SJSA1 (cell line): ENCODE results near the gene ZNF845. TPM values are rescaled to one million over a fixed set of nuclear protein-coding genes. Genes with fewer than 3 reads are reported as not detected.
"Not testable (repeated sequence)": the region's sequence is repeated elsewhere in the genome, so short reads cannot be mapped to it uniquely, and the experiment has no call there.

Experiments
- DNase-seq, 2 experiments: peaks; one replicate each; pipeline ENCODE4 v3.0.0-alpha.2; 2015 to 2020; ENCODE audit warnings: low spot score in 2 of 2, low read depth in 1 of 2
- H3K27ac ChIP-seq: fragments of 250-450 bp; sonication (Bioruptor Pico); 2 replicates; pipeline ENCODE4 v1.5.1; 2020; ENCODE audit warnings: mild to moderate bottlenecking, moderate library complexity
- H3K27me3 ChIP-seq: fragments of 250-450 bp; sonication (Bioruptor Pico); replicated peaks from 2 replicates; pipeline ENCODE4 v1.5.1; 2020; ENCODE audit warnings: mild to moderate bottlenecking, moderate library complexity
- H3K36me3 ChIP-seq: fragments of 250-450 bp; sonication (Bioruptor Pico); 2 replicates; pipeline ENCODE4 v1.5.1; 2020; ENCODE audit warnings: mild to moderate bottlenecking
- H3K4me1 ChIP-seq: fragments of 250-450 bp; sonication (Bioruptor Pico); replicated peaks from 2 replicates; pipeline ENCODE4 v1.6.1; 2021; ENCODE audit warnings: mild to moderate bottlenecking
- H3K4me3 ChIP-seq: fragments of 250-450 bp; sonication (Bioruptor Pico); 2 replicates; pipeline ENCODE4 v1.5.1; 2020; ENCODE audit warnings: mild to moderate bottlenecking
- H3K9me3 ChIP-seq: fragments of 250-450 bp; sonication (Bioruptor Pico); replicated peaks from 2 replicates; pipeline ENCODE4 v1.5.1; 2020; ENCODE audit warnings: mild to moderate bottlenecking
- total RNA-seq: library from RNA; depleted of rRNA; stranded (reverse); fragments of >200 nt; shearing (Covaris generic); gene quantifications from 2 replicates; pipeline ENCODE4 v1.2.3, GENCODE V29; 2014; rRNA removed

Gene ZNF845
- total RNA-seq, result 7.6 and 9.5 TPM in 2 replicates

DNA sequence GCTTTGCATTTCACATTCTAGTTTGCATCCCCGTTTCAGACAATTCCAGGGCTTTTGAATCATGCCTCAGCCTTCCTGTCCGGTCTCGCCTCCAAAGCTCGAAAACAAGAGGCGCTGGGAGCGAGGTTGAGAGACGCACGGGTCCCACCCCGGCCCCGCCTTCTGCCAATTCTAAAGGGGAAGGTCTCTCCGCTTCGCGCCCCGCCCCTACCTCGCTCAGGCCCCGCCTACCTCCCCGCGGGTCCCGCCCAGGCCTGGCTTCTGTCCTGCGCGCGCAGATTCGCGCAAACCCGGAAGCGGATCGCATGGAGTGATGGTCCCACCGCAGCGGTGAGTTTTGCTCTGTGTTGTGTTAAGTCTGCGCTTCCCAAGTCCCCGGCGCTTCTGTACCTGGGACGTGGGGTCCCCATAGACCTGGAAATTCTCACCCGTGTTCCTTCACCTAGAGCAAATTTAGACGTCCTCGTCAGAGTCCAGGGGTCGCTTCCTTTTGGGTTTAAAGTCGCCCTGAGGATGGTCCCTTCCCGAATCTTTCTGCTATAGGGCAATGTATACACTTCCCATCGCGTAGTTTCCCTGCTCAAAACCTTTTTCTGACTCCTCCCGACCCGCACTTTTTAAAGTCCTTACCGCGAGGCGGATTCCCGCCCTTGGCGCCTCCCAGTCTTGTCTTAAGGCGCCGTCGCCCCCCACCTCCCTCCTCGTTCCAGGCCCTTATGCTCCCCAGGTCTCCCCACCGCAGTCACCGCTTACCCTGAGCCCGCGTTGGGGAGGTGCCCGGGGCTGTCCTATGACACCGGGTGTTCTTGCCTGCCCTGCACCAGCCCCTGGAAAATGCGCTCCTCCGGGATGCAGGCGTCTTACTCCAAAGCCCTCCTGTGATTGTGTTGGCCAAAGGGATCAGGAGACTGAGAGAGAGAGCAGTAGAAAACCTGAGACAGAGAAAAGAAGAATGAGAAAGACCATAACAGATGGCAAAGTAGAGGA, at the start of gene ZNF845:
ZNF845 (plus strand) TSS at position 287 of the 987 bp plus-strand sequence. CDS start 7,559 bp downstream, outside the sequence.
- H3K36me3 ChIP-seq, result peaks cover 5% of the 10 kb centered on the region
- DNase-seq, result peak; percentile 93 to 95
- no peaks in the 10 kb centered on the region for H3K4me1 ChIP-seq
- peak within 1 kb of the TSS; percentile 58 for H3K4me3 ChIP-seq
- no peaks in the 10 kb centered on the region for H3K27me3 ChIP-seq
- peak within 1 kb of the TSS; percentile 27; the same call in 1 of the 2 replicates for H3K27ac ChIP-seq
- H3K9me3 ChIP-seq, result no peaks in the 10 kb centered on the region; the same call in 1 of the 2 replicates

DNA sequence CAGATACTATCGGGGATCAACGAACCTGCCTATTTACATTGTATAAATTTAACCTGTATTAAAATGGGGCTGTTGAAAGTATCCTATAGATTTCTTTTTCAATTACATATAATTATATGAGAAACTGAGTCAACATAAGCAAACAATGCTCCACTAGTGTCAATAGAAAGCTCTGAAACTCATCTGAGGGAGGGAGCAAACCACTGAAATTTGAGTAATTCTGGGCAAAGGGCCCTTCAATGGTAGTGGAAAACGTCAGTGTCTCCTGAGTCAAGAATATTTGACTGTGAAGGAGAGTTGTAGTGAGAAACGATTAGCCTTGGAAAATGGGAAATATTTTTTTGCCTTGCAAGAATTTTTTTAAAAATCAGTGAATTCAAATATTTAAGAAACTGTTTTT, 48.5 kb upstream of the ZNF845 start:
- H3K27ac ChIP-seq, result no peak overlapping the region
- H3K9me3 ChIP-seq, result no peaks in the 10 kb centered on the region
- no peaks in the 10 kb centered on the region for H3K36me3 ChIP-seq
- no peaks in the 10 kb centered on the region for H3K27me3 ChIP-seq
- no peaks in the 10 kb centered on the region for H3K4me1 ChIP-seq
- DNase-seq, result no peak
- H3K4me3 ChIP-seq, result no peak overlapping the region

- DNase-seq, result no peak
- Histone ChIP-seq H3K27me3 (no peaks in the 10 kb centered on the region), H3K27ac (no peak overlapping the region), H3K9me3 (peaks cover 26% of the 10 kb centered on the region), H3K4me3 (no peak overlapping the region), H3K4me1 (no peaks in the 10 kb centered on the region), H3K36me3 (no peaks in the 10 kb centered on the region)
Observed at GRCh38 chr19:53290758-53291549, 42.6 kb upstream of the ZNF845 start.

GRCh38 chr19:53294786-53295441, 38.6 kb upstream of the ZNF845 start:
- Histone ChIP-seq H3K4me3 (no peak overlapping the region), H3K4me1 (no peaks in the 10 kb centered on the region), H3K27ac (no peak overlapping the region), H3K27me3 (no peaks in the 10 kb centered on the region), H3K36me3 (no peaks in the 10 kb centered on the region), H3K9me3 (peaks cover 28% of the 10 kb centered on the region)
- DNase-seq, result no peak

DNA sequence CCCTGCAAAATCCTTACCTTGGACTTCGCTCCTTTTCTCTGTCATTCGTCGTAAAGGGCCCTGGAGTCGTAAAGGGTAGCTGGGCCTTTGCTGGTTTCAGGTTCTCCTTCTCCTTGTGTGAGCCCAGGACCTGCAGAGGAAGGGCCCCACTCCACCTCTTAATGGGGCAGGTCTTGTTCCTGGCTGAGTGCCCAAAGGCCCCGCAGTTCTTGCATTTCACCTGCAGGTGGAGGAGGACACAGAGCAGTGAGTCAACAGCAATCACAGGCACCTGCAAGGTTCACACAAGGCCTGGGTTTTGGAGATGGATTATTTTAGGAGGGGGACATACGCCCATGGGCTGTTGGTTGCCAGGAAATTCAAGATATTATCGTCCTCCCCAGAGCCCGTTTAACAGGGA, 32.2 kb upstream of the ZNF845 start:
- not testable (repeated sequence) for DNase-seq, H3K4me3 ChIP-seq, H3K27ac ChIP-seq, H3K36me3 ChIP-seq, H3K9me3 ChIP-seq, H3K27me3 ChIP-seq, H3K4me1 ChIP-seq

DNA sequence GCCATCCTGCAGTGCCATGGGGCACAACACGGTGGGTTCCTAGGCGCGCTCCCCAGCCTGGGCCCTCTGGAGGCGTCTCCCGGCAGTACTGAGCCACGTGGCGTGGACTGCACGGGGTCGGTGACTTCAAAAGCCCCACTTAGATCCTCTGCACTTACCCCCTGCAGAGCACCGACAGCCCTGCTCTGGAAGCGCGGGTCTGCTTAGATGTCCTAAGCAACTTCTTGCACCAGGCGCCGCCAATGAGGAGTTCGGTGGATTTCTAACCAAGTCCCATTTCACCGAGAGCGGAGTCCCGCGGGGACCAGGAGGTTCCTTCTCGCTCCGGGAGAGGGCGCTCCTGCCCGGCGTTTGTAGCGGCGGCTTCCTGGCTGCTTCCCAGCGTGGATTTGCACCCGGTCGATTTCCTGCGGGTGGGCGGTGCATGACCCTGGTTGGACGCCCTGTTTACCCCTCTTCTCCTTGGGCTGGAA, 25.2 kb upstream of the ZNF845 start:
- H3K4me3 ChIP-seq, result no peak overlapping the region
- H3K9me3 ChIP-seq, result peaks cover 7% of the 10 kb centered on the region
- H3K27ac ChIP-seq, result no peak overlapping the region
- H3K4me1 ChIP-seq, result no peaks in the 10 kb centered on the region
- no peak for DNase-seq
- no peaks in the 10 kb centered on the region for H3K36me3 ChIP-seq
- H3K27me3 ChIP-seq, result no peaks in the 10 kb centered on the region

- no peaks in the 10 kb centered on the region for H3K36me3 ChIP-seq
- no peak for DNase-seq
- no peaks in the 10 kb centered on the region for H3K27me3 ChIP-seq
- no peaks in the 10 kb centered on the region for H3K4me1 ChIP-seq
- H3K4me3 ChIP-seq, result no peak overlapping the region
- H3K27ac ChIP-seq, result no peak overlapping the region
- peaks cover 9% of the 10 kb centered on the region for H3K9me3 ChIP-seq
Observed at GRCh38 chr19:53311044-53311443, 22.5 kb upstream of the ZNF845 start.

- DNase-seq, result no peak
- H3K9me3 ChIP-seq, result peaks cover 10% of the 10 kb centered on the region
- H3K27me3 ChIP-seq, result no peaks in the 10 kb centered on the region
- no peaks in the 10 kb centered on the region for H3K36me3 ChIP-seq
- no peak overlapping the region for H3K27ac ChIP-seq
- no peak overlapping the region for H3K4me3 ChIP-seq
- H3K4me1 ChIP-seq, result no peaks in the 10 kb centered on the region
Observed at GRCh38 chr19:53311897-53312296, 21.7 kb upstream of the ZNF845 start.

- no peak overlapping the region for H3K27ac ChIP-seq
- no peak for DNase-seq
- peaks cover 1% of the 10 kb centered on the region for H3K9me3 ChIP-seq
- no peaks in the 10 kb centered on the region for H3K27me3 ChIP-seq
- no peak overlapping the region for H3K4me3 ChIP-seq
- H3K36me3 ChIP-seq, result no peaks in the 10 kb centered on the region
- no peaks in the 10 kb centered on the region for H3K4me1 ChIP-seq
Observed at GRCh38 chr19:53328967-53329366, 4.6 kb upstream of the ZNF845 start.

- Histone ChIP-seq H3K36me3 (peaks cover under 1% of the 10 kb centered on the region; the same call in 1 of the 2 replicates), H3K9me3 (no peaks in the 10 kb centered on the region; the same call in 1 of the 2 replicates), H3K4me3 (peak overlapping the region; percentile 58), H3K27ac (no peak overlapping the region), H3K4me1 (no peaks in the 10 kb centered on the region), H3K27me3 (no peaks in the 10 kb centered on the region)
- DNase-seq, result no peak
Observed at GRCh38 chr19:53332484-53332883, 1.1 kb upstream of the ZNF845 start.

- Histone ChIP-seq H3K27me3 (no peaks in the 10 kb centered on the region), H3K4me1 (no peaks in the 10 kb centered on the region), H3K27ac (no peak overlapping the region), H3K36me3 (peaks cover 5% of the 10 kb centered on the region), H3K4me3 (peak overlapping the region; percentile 58), H3K9me3 (no peaks in the 10 kb centered on the region; the same call in 1 of the 2 replicates)
- peak in 1 of 2 experiments; percentile 57 for DNase-seq
Observed at GRCh38 chr19:53333066-53333462, 485 bp upstream of the ZNF845 start.

DNA sequence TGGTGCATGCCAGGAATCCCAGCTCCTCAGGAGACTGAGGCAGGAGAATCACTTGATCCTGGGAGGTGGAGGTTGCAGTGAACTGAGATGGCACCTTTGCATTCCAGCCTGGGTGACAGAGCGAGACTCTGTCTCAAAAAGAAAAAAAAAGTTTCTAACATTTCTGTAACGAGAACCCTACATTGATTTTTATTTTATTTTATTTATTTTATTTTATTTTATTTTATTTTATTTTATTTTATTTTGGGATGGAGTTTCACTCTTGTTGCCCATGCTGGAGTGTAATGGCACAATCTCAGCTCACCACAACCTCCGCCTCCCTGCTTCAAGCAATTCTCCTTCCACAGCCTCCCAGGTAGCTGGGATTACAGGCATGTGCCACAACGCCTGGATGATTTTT, 10.9 kb downstream of the ZNF845 start:
- not testable (repeated sequence) for DNase-seq, H3K27ac ChIP-seq, H3K27me3 ChIP-seq, H3K4me3 ChIP-seq, H3K9me3 ChIP-seq, H3K4me1 ChIP-seq
- peaks cover 60% of the 10 kb centered on the region for H3K36me3 ChIP-seq

DNA sequence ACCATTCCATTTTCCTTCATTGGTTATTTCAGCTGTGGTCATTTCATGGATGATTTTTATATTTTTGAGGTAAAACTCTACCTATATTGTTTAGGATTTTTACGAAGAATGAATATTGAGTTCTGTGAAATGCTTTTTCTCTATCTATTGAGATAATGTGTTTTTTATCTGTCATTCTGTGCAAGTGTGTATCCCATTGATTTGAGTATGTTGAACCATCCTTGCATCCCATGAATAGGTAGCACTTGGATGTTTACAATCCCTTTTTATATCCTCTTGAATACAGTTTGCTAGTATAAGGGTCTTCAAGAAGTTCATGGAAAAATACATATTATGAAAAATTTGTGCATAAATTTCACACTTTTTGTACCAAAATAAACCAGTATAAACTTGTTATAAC, 22.2 kb downstream of the ZNF845 start:
- Histone ChIP-seq H3K4me3 (no peak overlapping the region), H3K9me3 (peaks cover 11% of the 10 kb centered on the region; the same call in 1 of the 2 replicates)
- DNase-seq, result no peak

More for the DNA sequence above, 22.2 kb downstream of the ZNF845 start:
- H3K27me3 ChIP-seq, result no peaks in the 10 kb centered on the region
- no peak overlapping the region for H3K27ac ChIP-seq
- no peaks in the 10 kb centered on the region for H3K4me1 ChIP-seq
- H3K36me3 ChIP-seq, result peaks cover 42% of the 10 kb centered on the region
